HuH-7.5 (cell line): ENCODE measurements around the gene ST6GALNAC4.

Source experiments
- DNase-seq: peaks from one replicate; pipeline ENCODE4 v3.0.0; 2011; ENCODE audit warnings: low spot score

ST6GALNAC4 gene

GRCh38 chr9:127946728-127947127 is 29.9 kb upstream of the ST6GALNAC4 start:
- DNase-seq: no peak

- no peak for DNase-seq
Observed at GRCh38 chr9:127945942-127946341, 29.1 kb upstream of the ST6GALNAC4 start.

GRCh38 chr9:127945338-127945737 is 28.5 kb upstream of the ST6GALNAC4 start:
- DNase-seq: no peak

- DNase-seq: no peak
Observed at GRCh38 chr9:127944586-127945218, 27.9 kb upstream of the ST6GALNAC4 start.

GRCh38 chr9:127943731-127944144 is 26.9 kb upstream of the ST6GALNAC4 start:
- peak; percentile 83 for DNase-seq

- no peak for DNase-seq
Observed at GRCh38 chr9:127943011-127943662, 26.3 kb upstream of the ST6GALNAC4 start.

- peak; percentile 74 for DNase-seq
Observed at GRCh38 chr9:127942216-127943010, 25.6 kb upstream of the ST6GALNAC4 start.

- no peak for DNase-seq
Observed at GRCh38 chr9:127941961-127942215, 25.0 kb upstream of the ST6GALNAC4 start.

- no peak for DNase-seq
Observed at GRCh38 chr9:127941062-127941960, 24.5 kb upstream of the ST6GALNAC4 start.

- no peak for DNase-seq
Observed at GRCh38 chr9:127940593-127940992, 23.8 kb upstream of the ST6GALNAC4 start.

GRCh38 chr9:127938298-127938690 is 21.5 kb upstream of the ST6GALNAC4 start:
- DNase-seq: no peak

- peak; percentile 96 for DNase-seq
Observed at GRCh38 chr9:127937388-127938297, 20.8 kb upstream of the ST6GALNAC4 start, which contains the start of gene DPM2. Gene DPM2, minus strand, starts transcription at chr9:127937854. Its CDS starts 34 bp downstream, at chr9:127937820.

- no peak for DNase-seq
Observed at GRCh38 chr9:127937056-127937387, 20.2 kb upstream of the ST6GALNAC4 start.

- DNase-seq: no peak
Observed at GRCh38 chr9:127936347-127936852, 19.6 kb upstream of the ST6GALNAC4 start.

GRCh38 chr9:127935765-127936221 is 19.0 kb upstream of the ST6GALNAC4 start:
- no peak for DNase-seq

- no peak for DNase-seq
Observed at GRCh38 chr9:127934986-127935385, 18.1 kb upstream of the ST6GALNAC4 start.

- no peak for DNase-seq
Observed at GRCh38 chr9:127934248-127934647, 17.4 kb upstream of the ST6GALNAC4 start.

GRCh38 chr9:127931092-127931881 is 14.4 kb upstream of the ST6GALNAC4 start:
- peak; percentile 74 for DNase-seq

GRCh38 chr9:127930231-127931091 is 13.6 kb upstream of the ST6GALNAC4 start, which contains the start of gene PIP5KL1:
Gene PIP5KL1, minus strand, starts transcription at chr9:127930777. Its CDS starts 25 bp downstream, at chr9:127930752.
- peak; percentile 96 for DNase-seq
